ENCODE measurements around the gene METTL13.

METTL13 gene

GRCh38 chr1:171781176-171781875, at the start of gene METTL13:
METTL13 (plus strand) TSS chr1:171781660; CDS start chr1:171781968, 308 bp downstream.
- H3K9ac ChIP-seq (ENCODE audit: low read length): peak within 1 kb of the TSS; percentile 85
- peak within 1 kb of the TSS; percentile 98 for H3K4me3 ChIP-seq (ENCODE audit: low read length)
- no peaks in the 10 kb centered on the region for H3K27me3 ChIP-seq (ENCODE audit: control insufficient read depth, insufficient read depth, low read length)
- H3K9me3 ChIP-seq (ENCODE audit: control insufficient read depth, low read length): no peaks in the 10 kb centered on the region
- peaks cover 5% of the 10 kb centered on the region for H3K36me3 ChIP-seq (ENCODE audit: control insufficient read depth, insufficient read depth, low read length)
- no peaks in the 10 kb centered on the region for H3K4me1 ChIP-seq (ENCODE audit: control insufficient read depth, insufficient read depth, low read length)

GRCh38 chr1:171736196-171736595, 45.3 kb upstream of the METTL13 start:
- H3K36me3 ChIP-seq (ENCODE audit: control insufficient read depth, insufficient read depth, low read length): peaks cover 4% of the 10 kb centered on the region

GRCh38 chr1:171738911-171739310, 42.5 kb upstream of the METTL13 start:
- peaks cover 17% of the 10 kb centered on the region for H3K4me1 ChIP-seq (ENCODE audit: control insufficient read depth, insufficient read depth, low read length)
- H3K27me3 ChIP-seq (ENCODE audit: control insufficient read depth, insufficient read depth, low read length): no peaks in the 10 kb centered on the region
- no peak overlapping the region for H3K4me3 ChIP-seq (ENCODE audit: low read length)
- no peak overlapping the region for H3K9ac ChIP-seq (ENCODE audit: low read length)
- no peaks in the 10 kb centered on the region for H3K9me3 ChIP-seq (ENCODE audit: control insufficient read depth, low read length)
- peaks cover 4% of the 10 kb centered on the region for H3K36me3 ChIP-seq (ENCODE audit: control insufficient read depth, insufficient read depth, low read length)

More at GRCh38 chr1:171736196-171736595, 45.3 kb upstream of the METTL13 start:
- H3K9ac ChIP-seq (ENCODE audit: low read length): no peak overlapping the region
- H3K9me3 ChIP-seq (ENCODE audit: control insufficient read depth, low read length): no peaks in the 10 kb centered on the region
- H3K4me1 ChIP-seq (ENCODE audit: control insufficient read depth, insufficient read depth, low read length): peaks cover 7% of the 10 kb centered on the region
- no peaks in the 10 kb centered on the region for H3K27me3 ChIP-seq (ENCODE audit: control insufficient read depth, insufficient read depth, low read length)
- no peak overlapping the region for H3K4me3 ChIP-seq (ENCODE audit: low read length)

GRCh38 chr1:171739656-171740055, 41.8 kb upstream of the METTL13 start:
- no peak overlapping the region for H3K9ac ChIP-seq (ENCODE audit: low read length)

GRCh38 chr1:171740356-171740863, 41.0 kb upstream of the METTL13 start:
- Histone ChIP-seq H3K9ac (ENCODE audit: low read length) (no peak overlapping the region), H3K27me3 (ENCODE audit: control insufficient read depth, insufficient read depth, low read length) (no peaks in the 10 kb centered on the region), H3K9me3 (ENCODE audit: control insufficient read depth, low read length) (no peaks in the 10 kb centered on the region), H3K36me3 (ENCODE audit: control insufficient read depth, insufficient read depth, low read length) (peaks cover 4% of the 10 kb centered on the region), H3K4me1 (ENCODE audit: control insufficient read depth, insufficient read depth, low read length) (peaks cover 17% of the 10 kb centered on the region), H3K4me3 (ENCODE audit: low read length) (no peak overlapping the region)

More at GRCh38 chr1:171739656-171740055, 41.8 kb upstream of the METTL13 start:
- Histone ChIP-seq H3K27me3 (ENCODE audit: control insufficient read depth, insufficient read depth, low read length) (no peaks in the 10 kb centered on the region), H3K4me3 (ENCODE audit: low read length) (no peak overlapping the region), H3K4me1 (ENCODE audit: control insufficient read depth, insufficient read depth, low read length) (peaks cover 17% of the 10 kb centered on the region), H3K9me3 (ENCODE audit: control insufficient read depth, low read length) (no peaks in the 10 kb centered on the region), H3K36me3 (ENCODE audit: control insufficient read depth, insufficient read depth, low read length) (peaks cover 4% of the 10 kb centered on the region)

GRCh38 chr1:171740987-171741871, 40.2 kb upstream of the METTL13 start:
- peak overlapping the region; percentile 80 for H3K9ac ChIP-seq (ENCODE audit: low read length)
- peaks cover 17% of the 10 kb centered on the region for H3K4me1 ChIP-seq (ENCODE audit: control insufficient read depth, insufficient read depth, low read length)
- H3K4me3 ChIP-seq (ENCODE audit: low read length): peak overlapping the region; percentile 60
- H3K27me3 ChIP-seq (ENCODE audit: control insufficient read depth, insufficient read depth, low read length): no peaks in the 10 kb centered on the region
- H3K36me3 ChIP-seq (ENCODE audit: control insufficient read depth, insufficient read depth, low read length): peaks cover 3% of the 10 kb centered on the region
- no peaks in the 10 kb centered on the region for H3K9me3 ChIP-seq (ENCODE audit: control insufficient read depth, low read length)

- H3K9me3 ChIP-seq (ENCODE audit: control insufficient read depth, low read length): no peaks in the 10 kb centered on the region
- H3K9ac ChIP-seq (ENCODE audit: low read length): peak within 1 kb of the TSS; percentile 80
- peaks cover 17% of the 10 kb centered on the region for H3K4me1 ChIP-seq (ENCODE audit: control insufficient read depth, insufficient read depth, low read length)
- peak within 1 kb of the TSS; percentile 60 for H3K4me3 ChIP-seq (ENCODE audit: low read length)
- no peaks in the 10 kb centered on the region for H3K36me3 ChIP-seq (ENCODE audit: control insufficient read depth, insufficient read depth, low read length)
- no peaks in the 10 kb centered on the region for H3K27me3 ChIP-seq (ENCODE audit: control insufficient read depth, insufficient read depth, low read length)
Measured at GRCh38 chr1:171741872-171742576, 39.4 kb upstream of the METTL13 start, which contains the start of gene VAMP4. VAMP4 (minus strand) TSS chr1:171742065; CDS start chr1:171738414, 3,651 bp downstream.

- no peaks in the 10 kb centered on the region for H3K27me3 ChIP-seq (ENCODE audit: control insufficient read depth, insufficient read depth, low read length)
- peaks cover 17% of the 10 kb centered on the region for H3K4me1 ChIP-seq (ENCODE audit: control insufficient read depth, insufficient read depth, low read length)
- no peaks in the 10 kb centered on the region for H3K36me3 ChIP-seq (ENCODE audit: control insufficient read depth, insufficient read depth, low read length)
- peak overlapping the region; percentile 80 for H3K9ac ChIP-seq (ENCODE audit: low read length)
- H3K4me3 ChIP-seq (ENCODE audit: low read length): peak overlapping the region; percentile 60
- no peaks in the 10 kb centered on the region for H3K9me3 ChIP-seq (ENCODE audit: control insufficient read depth, low read length)
Measured at GRCh38 chr1:171742577-171742922, 38.9 kb upstream of the METTL13 start.

GRCh38 chr1:171743081-171743870, 38.2 kb upstream of the METTL13 start:
- Histone ChIP-seq H3K4me3 (ENCODE audit: low read length) (no peak overlapping the region), H3K9me3 (ENCODE audit: control insufficient read depth, low read length) (no peaks in the 10 kb centered on the region), H3K27me3 (ENCODE audit: control insufficient read depth, insufficient read depth, low read length) (no peaks in the 10 kb centered on the region), H3K36me3 (ENCODE audit: control insufficient read depth, insufficient read depth, low read length) (no peaks in the 10 kb centered on the region), H3K9ac (ENCODE audit: low read length) (peak overlapping the region; percentile 80), H3K4me1 (ENCODE audit: control insufficient read depth, insufficient read depth, low read length) (peaks cover 17% of the 10 kb centered on the region)

GRCh38 chr1:171744986-171745385, 36.5 kb upstream of the METTL13 start:
- Histone ChIP-seq H3K4me1 (ENCODE audit: control insufficient read depth, insufficient read depth, low read length) (peaks cover 17% of the 10 kb centered on the region), H3K36me3 (ENCODE audit: control insufficient read depth, insufficient read depth, low read length) (no peaks in the 10 kb centered on the region), H3K9me3 (ENCODE audit: control insufficient read depth, low read length) (no peaks in the 10 kb centered on the region), H3K9ac (ENCODE audit: low read length) (no peak overlapping the region), H3K27me3 (ENCODE audit: control insufficient read depth, insufficient read depth, low read length) (no peaks in the 10 kb centered on the region), H3K4me3 (ENCODE audit: low read length) (no peak overlapping the region)

GRCh38 chr1:171748651-171749050, 32.8 kb upstream of the METTL13 start:
- Histone ChIP-seq H3K27me3 (ENCODE audit: control insufficient read depth, insufficient read depth, low read length) (no peaks in the 10 kb centered on the region), H3K36me3 (ENCODE audit: control insufficient read depth, insufficient read depth, low read length) (no peaks in the 10 kb centered on the region), H3K9ac (ENCODE audit: low read length) (no peak overlapping the region), H3K4me3 (ENCODE audit: low read length) (no peak overlapping the region), H3K4me1 (ENCODE audit: control insufficient read depth, insufficient read depth, low read length) (peaks cover 1% of the 10 kb centered on the region), H3K9me3 (ENCODE audit: control insufficient read depth, low read length) (no peaks in the 10 kb centered on the region)

Data from mucosa of stomach (tissue), 1 donor.